Calu3 (cell line): Measurements from ENCODE around the gene CACNA1G. TPM values are rescaled to one million over a fixed set of nuclear protein-coding genes. Genes with fewer than 3 reads are reported as not detected.

ENCODE experiments used
- BruUV-seq: library from RNA; stranded (reverse); fragments of 400-500 nt; replicated peaks from 2 replicates; lab custom pipeline; 2021; lab: Mats Ljungman, UMichigan
- CTCF ChIA-PET: fragments of 300-600 bp; sonication (Branson Sonifier 250); formaldehyde crosslinking; loops from one replicate; lab custom pipeline; 2022; ENCODE audit warnings: antibody characterized with exemption; lab: Charles Lee
- DNase-seq: peaks from one replicate; pipeline ENCODE4 v3.0.0; 2022
- H3K27ac Mint-ChIP-seq: one replicate; pipeline ENCODE4 v1.8.0; 2022; ENCODE audit warnings: mixed read lengths; ENCODE audit not compliant: unreplicated experiment
- H3K27me3 Mint-ChIP-seq: one replicate; pipeline ENCODE4 v1.8.0; 2022; ENCODE audit warnings: mixed read lengths; ENCODE audit not compliant: unreplicated experiment
- H3K36me3 Mint-ChIP-seq: one replicate; pipeline ENCODE4 v1.8.0; 2022; ENCODE audit warnings: mild to moderate bottlenecking, moderate library complexity, mixed read lengths; ENCODE audit not compliant: insufficient read depth, unreplicated experiment
- H3K4me1 Mint-ChIP-seq: one replicate; pipeline ENCODE4 v1.8.0; 2022; ENCODE audit warnings: mild to moderate bottlenecking, low read depth, mixed read lengths; ENCODE audit not compliant: unreplicated experiment
- H3K4me3 Mint-ChIP-seq: one replicate; pipeline ENCODE4 v1.8.0; 2022; ENCODE audit warnings: mild to moderate bottlenecking, low read depth, moderate library complexity, mixed read lengths; ENCODE audit not compliant: unreplicated experiment
- H3K9me3 Mint-ChIP-seq: one replicate; pipeline ENCODE4 v1.8.0; 2022; ENCODE audit warnings: low read depth, mixed read lengths; ENCODE audit not compliant: unreplicated experiment
- CTCF ChIP-seq: fragments of 200-600 bp; IDR thresholded peaks from one replicate; pipeline ENCODE4 v1.8.0; 2022; ENCODE audit warnings: antibody characterized with exemption; ENCODE audit not compliant: unreplicated experiment
- intact Hi-C: fragments of 100-400 bp; cut with micrococcal nuclease; formaldehyde crosslinking; loops from one replicate; pipeline ENCODE4 v1.10.0; 2022; ENCODE audit not compliant: unreplicated experiment
- total RNA-seq: library from RNA; stranded (reverse); gene quantifications from 2 replicates; pipeline ENCODE4 v1.2.3, GENCODE V29; 2022

The CACNA1G gene
- total RNA-seq, 1 experiment from 2014 or later: not detected

GRCh38 chr17:50514936-50515702 lies 45.4 kb upstream of the CACNA1G start:
- CTCF ChIA-PET: interaction anchor here (0.8 to 1.2 kb wide), 2 partner anchors 16 to 32 kb away, joined by 6 to 8 read pairs; no protein-coding TSS in a partner anchor
- TF ChIP-seq CTCF: no peak
- Mint-ChIP-seq H3K27ac (no peak overlapping the region), H3K4me3 (no peak overlapping the region), H3K9me3 (no peaks in the 10 kb centered on the region), H3K36me3 (peaks cover 4% of the 10 kb centered on the region), H3K4me1 (peaks cover 18% of the 10 kb centered on the region), H3K27me3 (peaks cover 25% of the 10 kb centered on the region)
- DNase-seq: no peak
- BruUV-seq: no TSS peak
- intact Hi-C loops: no loop called here

- Mint-ChIP-seq H3K36me3 (peaks cover 4% of the 10 kb centered on the region), H3K4me3 (no peak overlapping the region), H3K9me3 (no peaks in the 10 kb centered on the region), H3K27ac (no peak overlapping the region), H3K4me1 (peaks cover 3% of the 10 kb centered on the region), H3K27me3 (peaks cover 25% of the 10 kb centered on the region)
- TF ChIP-seq CTCF: no peak
- no TSS peak for BruUV-seq
- intact Hi-C loops: no loop called here
- CTCF ChIA-PET: interaction anchor here (0.6 kb wide), 1 partner anchor 267 kb away, joined by 5 read pairs; no protein-coding TSS in a partner anchor
- DNase-seq: no peak
These were observed 43.5 kb upstream of the CACNA1G start for GRCh38 chr17:50517011-50517410.

- H3K27me3 Mint-ChIP-seq: peaks cover 25% of the 10 kb centered on the region
- TF ChIP-seq CTCF: no peak
- H3K4me1 Mint-ChIP-seq: no peaks in the 10 kb centered on the region
- intact Hi-C loops: no loop called here
- CTCF ChIA-PET: interaction anchor here (0.6 kb wide), 1 partner anchor 268 kb away, joined by 5 read pairs; no protein-coding TSS in a partner anchor
- no peak for DNase-seq
- peaks cover 4% of the 10 kb centered on the region for H3K36me3 Mint-ChIP-seq
- H3K27ac Mint-ChIP-seq: no peak overlapping the region
- no peak overlapping the region for H3K4me3 Mint-ChIP-seq
- BruUV-seq: no TSS peak
- H3K9me3 Mint-ChIP-seq: no peaks in the 10 kb centered on the region
These were observed 42.8 kb upstream of the CACNA1G start for GRCh38 chr17:50517504-50518383.

- Mint-ChIP-seq H3K4me3 (no peak overlapping the region), H3K36me3 (peaks cover 4% of the 10 kb centered on the region), H3K27ac (no peak overlapping the region), H3K4me1 (no peaks in the 10 kb centered on the region), H3K27me3 (peaks cover 25% of the 10 kb centered on the region), H3K9me3 (no peaks in the 10 kb centered on the region)
- no peak for DNase-seq
- TF ChIP-seq CTCF: no peak
- intact Hi-C loops: no loop called here
- BruUV-seq: no TSS peak
- CTCF ChIA-PET: no interaction called here
These were observed 42.0 kb upstream of the CACNA1G start for GRCh38 chr17:50518384-50519023.
